Neural cell (in vitro differentiated cells): ENCODE results near the gene RBMS3.

Source experiments
- EP300 ChIP-seq: fragments of 450-650 bp; conservative IDR thresholded peaks from 2 replicates; pipeline ENCODE4 v1.6.1; 2014; ENCODE audit warnings: antibody characterized with exemption, mild to moderate bottlenecking, moderate library complexity; ENCODE audit not compliant: poor library complexity, severe bottlenecking
- EZH2 ChIP-seq: fragments of 200-600, 300-800 bp; shearing (Covaris generic), sonication (generic); IDR thresholded peaks from 2 replicates; pipeline ENCODE4 v1.6.1; 2014; ENCODE audit warnings: antibody characterized with exemption, low read length, borderline replicate concordance, mild to moderate bottlenecking; ENCODE audit not compliant: insufficient read depth, poor library complexity, severe bottlenecking
- MXI1 ChIP-seq: fragments of 450-650 bp; conservative IDR thresholded peaks from 2 replicates; pipeline ENCODE4 v1.6.1; 2014; ENCODE audit warnings: antibody characterized with exemption, mild to moderate bottlenecking; ENCODE audit not compliant: poor library complexity, severe bottlenecking
- POLR2AphosphoS5 ChIP-seq: IDR thresholded peaks from 2 replicates; pipeline ENCODE4 v1.6.1; 2012
- RAD21 ChIP-seq: fragments of 450-650 bp; conservative IDR thresholded peaks from 2 replicates; pipeline ENCODE4 v1.6.1; 2014; ENCODE audit warnings: antibody characterized with exemption, mild to moderate bottlenecking, moderate library complexity
- SMC3 ChIP-seq: fragments of 450-650 bp; conservative IDR thresholded peaks from 2 replicates; pipeline ENCODE4 v1.6.1; 2014; ENCODE audit warnings: antibody characterized with exemption, mild to moderate bottlenecking, moderate library complexity; ENCODE audit not compliant: poor library complexity
- TAF1 ChIP-seq: IDR thresholded peaks from 2 replicates; pipeline ENCODE4 v1.6.1; 2012; ENCODE audit warnings: low read depth
- TF ChIP-seq, protein P1 (sequence below): fragments of 450-650 bp; IDR thresholded peaks from 2 replicates; pipeline ENCODE4 v1.5.1; 2014; ENCODE audit warnings: antibody characterized with exemption, mild to moderate bottlenecking, moderate library complexity; ENCODE audit not compliant: poor library complexity, severe bottlenecking
- TF ChIP-seq, protein P2 (sequence below): IDR thresholded peaks from 2 replicates; pipeline ENCODE4 v1.6.1; 2012; ENCODE audit warnings: borderline replicate concordance

DNA sequence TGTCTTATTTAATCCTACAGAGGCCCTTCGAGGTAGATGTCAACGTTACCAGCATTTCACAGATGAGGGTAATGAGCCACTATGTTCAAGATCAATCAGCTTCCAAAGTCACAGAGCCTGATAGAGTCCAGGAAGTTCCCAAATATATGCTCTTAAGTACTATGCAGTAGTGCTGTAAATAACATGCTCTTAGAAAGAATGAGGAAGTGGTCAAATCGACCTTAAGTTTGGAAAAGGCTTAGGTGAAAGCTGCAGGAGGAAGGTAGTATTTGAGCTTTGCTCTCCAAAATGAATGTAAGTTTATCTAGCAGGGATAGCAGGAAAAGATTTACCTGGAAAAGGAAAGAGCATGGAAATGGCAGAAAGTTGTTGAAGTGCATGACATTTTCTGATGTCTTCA is 234.0 kb downstream of the RBMS3 start:
- TF ChIP-seq, protein P1, sequence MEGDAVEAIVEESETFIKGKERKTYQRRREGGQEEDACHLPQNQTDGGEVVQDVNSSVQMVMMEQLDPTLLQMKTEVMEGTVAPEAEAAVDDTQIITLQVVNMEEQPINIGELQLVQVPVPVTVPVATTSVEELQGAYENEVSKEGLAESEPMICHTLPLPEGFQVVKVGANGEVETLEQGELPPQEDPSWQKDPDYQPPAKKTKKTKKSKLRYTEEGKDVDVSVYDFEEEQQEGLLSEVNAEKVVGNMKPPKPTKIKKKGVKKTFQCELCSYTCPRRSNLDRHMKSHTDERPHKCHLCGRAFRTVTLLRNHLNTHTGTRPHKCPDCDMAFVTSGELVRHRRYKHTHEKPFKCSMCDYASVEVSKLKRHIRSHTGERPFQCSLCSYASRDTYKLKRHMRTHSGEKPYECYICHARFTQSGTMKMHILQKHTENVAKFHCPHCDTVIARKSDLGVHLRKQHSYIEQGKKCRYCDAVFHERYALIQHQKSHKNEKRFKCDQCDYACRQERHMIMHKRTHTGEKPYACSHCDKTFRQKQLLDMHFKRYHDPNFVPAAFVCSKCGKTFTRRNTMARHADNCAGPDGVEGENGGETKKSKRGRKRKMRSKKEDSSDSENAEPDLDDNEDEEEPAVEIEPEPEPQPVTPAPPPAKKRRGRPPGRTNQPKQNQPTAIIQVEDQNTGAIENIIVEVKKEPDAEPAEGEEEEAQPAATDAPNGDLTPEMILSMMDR = no peak
- no peak for TF ChIP-seq SMC3
- TF ChIP-seq RAD21 = no peak
- peak; percentile 30 for TF ChIP-seq EP300
- no peak for TF ChIP-seq TAF1
- no peak for TF ChIP-seq POLR2AphosphoS5
- TF ChIP-seq EZH2 = no peak
- TF ChIP-seq MXI1 = no peak
- TF ChIP-seq, protein P2, sequence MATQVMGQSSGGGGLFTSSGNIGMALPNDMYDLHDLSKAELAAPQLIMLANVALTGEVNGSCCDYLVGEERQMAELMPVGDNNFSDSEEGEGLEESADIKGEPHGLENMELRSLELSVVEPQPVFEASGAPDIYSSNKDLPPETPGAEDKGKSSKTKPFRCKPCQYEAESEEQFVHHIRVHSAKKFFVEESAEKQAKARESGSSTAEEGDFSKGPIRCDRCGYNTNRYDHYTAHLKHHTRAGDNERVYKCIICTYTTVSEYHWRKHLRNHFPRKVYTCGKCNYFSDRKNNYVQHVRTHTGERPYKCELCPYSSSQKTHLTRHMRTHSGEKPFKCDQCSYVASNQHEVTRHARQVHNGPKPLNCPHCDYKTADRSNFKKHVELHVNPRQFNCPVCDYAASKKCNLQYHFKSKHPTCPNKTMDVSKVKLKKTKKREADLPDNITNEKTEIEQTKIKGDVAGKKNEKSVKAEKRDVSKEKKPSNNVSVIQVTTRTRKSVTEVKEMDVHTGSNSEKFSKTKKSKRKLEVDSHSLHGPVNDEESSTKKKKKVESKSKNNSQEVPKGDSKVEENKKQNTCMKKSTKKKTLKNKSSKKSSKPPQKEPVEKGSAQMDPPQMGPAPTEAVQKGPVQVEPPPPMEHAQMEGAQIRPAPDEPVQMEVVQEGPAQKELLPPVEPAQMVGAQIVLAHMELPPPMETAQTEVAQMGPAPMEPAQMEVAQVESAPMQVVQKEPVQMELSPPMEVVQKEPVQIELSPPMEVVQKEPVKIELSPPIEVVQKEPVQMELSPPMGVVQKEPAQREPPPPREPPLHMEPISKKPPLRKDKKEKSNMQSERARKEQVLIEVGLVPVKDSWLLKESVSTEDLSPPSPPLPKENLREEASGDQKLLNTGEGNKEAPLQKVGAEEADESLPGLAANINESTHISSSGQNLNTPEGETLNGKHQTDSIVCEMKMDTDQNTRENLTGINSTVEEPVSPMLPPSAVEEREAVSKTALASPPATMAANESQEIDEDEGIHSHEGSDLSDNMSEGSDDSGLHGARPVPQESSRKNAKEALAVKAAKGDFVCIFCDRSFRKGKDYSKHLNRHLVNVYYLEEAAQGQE = peak; percentile 17
